Epithelial cell of alveolus of lung (primary cell): ENCODE measurements around the gene SLC2A6. TPM values are rescaled to one million over a fixed set of nuclear protein-coding genes. Genes with fewer than 3 reads are reported as not detected.

ENCODE experiments used
- total RNA-seq: library from RNA; depleted of rRNA; stranded (reverse); fragments of >200 nt; gene quantifications from 2 replicates; pipeline ENCODE4 v1.2.1, GENCODE V29; 2015

SLC2A6 gene, protein sequence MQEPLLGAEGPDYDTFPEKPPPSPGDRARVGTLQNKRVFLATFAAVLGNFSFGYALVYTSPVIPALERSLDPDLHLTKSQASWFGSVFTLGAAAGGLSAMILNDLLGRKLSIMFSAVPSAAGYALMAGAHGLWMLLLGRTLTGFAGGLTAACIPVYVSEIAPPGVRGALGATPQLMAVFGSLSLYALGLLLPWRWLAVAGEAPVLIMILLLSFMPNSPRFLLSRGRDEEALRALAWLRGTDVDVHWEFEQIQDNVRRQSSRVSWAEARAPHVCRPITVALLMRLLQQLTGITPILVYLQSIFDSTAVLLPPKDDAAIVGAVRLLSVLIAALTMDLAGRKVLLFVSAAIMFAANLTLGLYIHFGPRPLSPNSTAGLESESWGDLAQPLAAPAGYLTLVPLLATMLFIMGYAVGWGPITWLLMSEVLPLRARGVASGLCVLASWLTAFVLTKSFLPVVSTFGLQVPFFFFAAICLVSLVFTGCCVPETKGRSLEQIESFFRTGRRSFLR
- total RNA-seq, result 3.5 and 28.6 TPM in 2 replicates

DNA sequence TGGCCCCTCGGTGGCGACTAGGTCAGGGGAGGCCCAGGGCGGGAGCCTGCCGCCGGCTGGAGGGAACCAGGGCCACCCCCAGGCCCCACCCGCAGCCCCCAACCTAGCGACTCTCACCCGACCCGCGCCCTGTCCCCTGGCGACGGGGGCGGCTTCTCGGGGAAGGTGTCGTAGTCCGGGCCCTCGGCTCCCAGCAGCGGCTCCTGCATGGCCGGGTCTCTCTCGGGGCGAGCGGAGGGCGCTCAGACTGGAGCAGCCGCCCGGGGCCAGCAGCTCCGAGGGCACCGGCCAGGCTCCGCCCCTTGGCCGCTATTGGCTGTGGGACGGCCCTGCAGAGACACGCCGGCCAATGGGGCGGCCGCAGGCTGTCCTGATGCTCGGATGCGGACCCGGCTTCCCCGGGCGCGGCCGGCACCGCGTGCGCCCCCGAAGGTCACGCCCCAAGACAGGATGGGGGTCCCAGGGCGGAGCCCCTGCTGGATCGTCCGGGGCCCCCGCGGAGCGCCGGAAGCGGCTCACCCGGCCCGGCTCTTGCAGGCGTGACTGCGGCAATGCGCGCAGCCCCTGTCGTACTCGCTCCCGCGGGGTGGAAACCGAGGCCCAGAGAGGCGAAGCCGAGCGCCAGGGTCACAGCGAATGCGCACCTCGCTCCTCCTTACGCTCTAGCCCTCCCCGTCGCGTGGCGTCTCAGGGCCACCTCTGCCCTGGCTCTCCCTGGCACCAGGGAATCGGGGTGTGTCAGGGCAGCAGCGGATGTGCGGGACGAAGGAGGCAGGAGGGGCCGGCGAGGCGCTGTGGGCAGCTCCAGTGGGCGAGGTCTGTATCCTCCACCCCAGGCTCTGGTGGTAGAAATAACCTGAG is at the start of gene SLC2A6:
SLC2A6 (minus strand) TSS at position 249 of the 861 bp plus-strand sequence; CDS start at position 209, 40 bp downstream.

DNA sequence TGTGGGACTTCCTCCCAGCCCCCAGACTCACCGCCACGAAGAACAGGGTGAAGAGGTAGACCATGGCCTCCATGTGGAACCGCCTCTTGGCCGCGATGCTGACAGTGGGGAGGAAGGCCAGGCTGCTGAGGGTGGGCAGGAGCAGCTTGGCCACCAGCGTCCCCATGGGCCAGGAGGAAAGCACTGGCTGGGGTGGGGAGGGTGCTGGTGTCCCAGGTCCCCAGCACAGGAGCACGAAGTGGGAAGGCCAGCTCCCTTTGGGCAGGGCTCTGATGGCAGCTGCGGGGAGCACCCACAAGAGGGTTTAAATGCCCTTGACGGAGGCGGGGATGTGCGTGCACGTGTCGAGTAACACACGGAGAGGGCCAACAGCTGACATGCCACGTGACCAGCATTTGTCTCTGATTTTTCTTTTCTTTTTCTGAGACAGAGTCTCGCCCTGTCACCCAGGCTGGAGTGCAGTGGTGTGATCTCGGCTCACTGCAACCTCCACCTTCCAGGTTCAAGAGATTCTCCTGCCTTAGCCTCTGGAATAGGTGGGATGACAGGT is 45.9 kb upstream of the SLC2A6 start, which contains the start of gene MYMK:
MYMK (minus strand) TSS at position 281 of the 550 bp plus-strand sequence; CDS start at position 166, 115 bp downstream.

DNA sequence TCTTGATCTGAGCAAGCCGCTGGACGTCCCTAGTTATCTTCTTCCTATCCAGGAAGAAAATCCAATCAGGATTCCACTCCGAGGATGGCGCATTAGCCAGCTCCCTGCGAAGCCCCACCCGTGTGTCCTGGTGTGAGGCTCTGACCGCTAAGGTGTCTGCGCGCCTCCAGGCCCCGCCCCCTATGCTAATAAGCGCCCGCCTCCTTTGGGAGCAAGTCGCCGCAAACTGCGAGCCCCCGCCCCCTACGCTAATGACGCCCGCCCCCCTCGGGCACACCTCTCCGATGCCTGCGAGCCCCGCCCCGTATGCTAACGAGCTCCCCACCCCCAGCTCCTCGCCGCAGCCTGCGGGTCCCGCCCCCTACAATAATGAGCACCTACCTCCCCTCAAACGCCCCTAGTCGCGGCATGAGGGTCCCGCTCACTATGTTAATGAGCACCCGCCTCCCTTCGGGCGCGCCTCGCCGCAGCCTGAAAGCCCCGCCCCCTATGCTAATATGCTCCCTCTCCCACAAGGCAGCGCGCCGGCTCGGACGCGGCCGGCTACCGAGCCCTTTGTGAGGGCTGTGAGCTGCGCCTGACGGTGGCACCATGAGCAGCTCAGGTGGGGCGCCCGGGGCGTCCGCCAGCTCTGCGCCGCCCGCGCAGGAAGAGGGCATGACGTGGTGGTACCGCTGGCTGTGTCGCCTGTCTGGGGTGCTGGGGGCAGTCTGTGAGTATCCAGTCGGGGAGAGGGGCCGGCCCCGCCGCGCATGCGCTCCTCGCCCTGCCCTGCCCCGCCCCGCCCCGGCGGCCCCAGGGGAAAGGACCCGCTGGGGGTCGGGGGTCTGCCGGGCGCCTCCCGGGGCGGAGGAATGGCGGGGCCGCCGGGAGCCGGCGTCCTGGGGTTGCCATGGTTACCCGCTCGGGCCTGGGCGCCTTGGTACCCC is 19.2 kb downstream of the SLC2A6 start, which contains the start of gene CACFD1:
CACFD1 (plus strand) TSS at position 503 of the 929 bp plus-strand sequence; CDS start at position 592, 89 bp downstream.

DNA sequence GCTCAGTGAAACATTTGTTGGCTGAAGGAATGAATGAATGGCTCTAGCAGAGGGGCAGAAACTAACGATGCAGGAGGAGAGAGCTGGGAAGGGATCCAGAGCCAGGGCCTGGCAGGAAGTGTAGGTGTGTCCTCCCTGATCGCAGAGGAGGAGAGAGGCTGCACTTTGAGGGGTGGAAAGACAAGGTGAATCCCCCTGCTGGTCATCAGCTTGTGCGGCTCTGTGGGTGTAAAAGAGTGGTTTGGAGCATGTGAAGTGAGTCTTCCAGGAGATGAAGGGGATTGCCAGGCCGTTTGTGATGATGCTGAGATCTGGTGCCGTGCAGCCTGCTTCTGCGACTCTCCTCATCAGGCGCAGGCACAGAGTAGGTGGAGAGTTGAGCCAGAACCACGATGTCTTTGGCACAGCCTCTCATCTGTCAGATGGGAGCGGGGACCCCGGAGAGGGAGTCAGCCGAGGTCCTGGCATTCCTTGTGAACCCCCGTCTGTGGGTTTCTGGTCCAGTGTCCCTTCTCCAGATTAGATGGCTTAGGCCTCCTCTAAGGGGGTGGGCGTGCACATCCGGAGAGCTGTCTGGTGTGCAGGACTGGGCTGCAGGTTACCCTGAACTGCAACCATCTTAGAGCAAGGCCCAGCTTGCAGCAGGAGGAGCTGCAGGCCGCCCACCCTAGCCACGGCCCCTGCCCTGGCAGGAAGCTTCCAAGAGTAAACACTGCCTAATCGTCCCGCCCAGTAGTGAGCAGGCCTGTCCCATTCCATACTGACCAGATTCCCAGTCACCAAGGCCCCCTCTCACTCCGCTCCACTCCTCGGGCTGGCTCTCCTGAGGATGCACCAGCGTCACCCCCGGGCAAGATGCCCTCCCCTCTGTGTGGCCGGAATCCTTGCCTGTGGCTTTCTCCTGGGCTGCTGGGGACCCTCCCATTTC is 57.0 kb downstream of the SLC2A6 start, which contains the start of gene ADAMTS13:
ADAMTS13 (plus strand) TSS at position 753 of the 928 bp plus-strand sequence; CDS start at position 830, 77 bp downstream.

Other genes with a start within 250 kb of the SLC2A6 start
- gene ABO, start 203.9 kb downstream of the SLC2A6 start, total RNA-seq, result not detected in 2 replicates
- gene SURF6, start 142.9 kb downstream of the SLC2A6 start, total RNA-seq, result 12.8 and 18.4 TPM in 2 replicates
- 19.3 and 20.9 TPM in 2 replicates for gene MED22, start 131.0 kb downstream of the SLC2A6 start, total RNA-seq
- 3,220 and 5,278 TPM in 2 replicates for gene RPL7A, start 130.9 kb downstream of the SLC2A6 start, total RNA-seq
- gene SURF1, start 122.6 kb downstream of the SLC2A6 start, total RNA-seq, result 37.9 TPM in 2 replicates
- 10.0 and 14.5 TPM in 2 replicates for gene SURF2, start 122.5 kb downstream of the SLC2A6 start, total RNA-seq
- gene SURF4, start 103.0 kb downstream of the SLC2A6 start, total RNA-seq, result 295 and 445 TPM in 2 replicates
- 0.13 and 1.4 TPM in 2 replicates for gene STKLD1, start 102.7 kb downstream of the SLC2A6 start, total RNA-seq
- gene REXO4, start 61.1 kb downstream of the SLC2A6 start, total RNA-seq, result 14.7 and 18.2 TPM in 2 replicates
- gene ADAMTS13, start 56.7 kb downstream of the SLC2A6 start, total RNA-seq, result 0.39 and 4.0 TPM in 2 replicates
- gene CACFD1, start 19.1 kb downstream of the SLC2A6 start, total RNA-seq, result 5.8 and 9.4 TPM in 2 replicates
- 1.0 TPM in 1 of 2 replicates, not detected in the other for gene MYMK, start 45.9 kb upstream of the SLC2A6 start, total RNA-seq
- 0.26 and 2.4 TPM in 2 replicates for gene ADAMTSL2, start 55.6 kb upstream of the SLC2A6 start, total RNA-seq
- 2.2 TPM in 1 of 2 replicates, not detected in the other for gene FAM163B, start 130.3 kb upstream of the SLC2A6 start, total RNA-seq
- gene DBH, start 157.3 kb upstream of the SLC2A6 start, total RNA-seq, result not detected in 2 replicates